ENCODE data around the gene THOP1. TPM values are rescaled to one million over a fixed set of nuclear protein-coding genes. Genes with fewer than 3 reads are reported as not detected.

Gene THOP1
- total and polyA plus RNA-seq, 7 donors, result 23.2 to 97.0 (median 39.8) TPM

DNA sequence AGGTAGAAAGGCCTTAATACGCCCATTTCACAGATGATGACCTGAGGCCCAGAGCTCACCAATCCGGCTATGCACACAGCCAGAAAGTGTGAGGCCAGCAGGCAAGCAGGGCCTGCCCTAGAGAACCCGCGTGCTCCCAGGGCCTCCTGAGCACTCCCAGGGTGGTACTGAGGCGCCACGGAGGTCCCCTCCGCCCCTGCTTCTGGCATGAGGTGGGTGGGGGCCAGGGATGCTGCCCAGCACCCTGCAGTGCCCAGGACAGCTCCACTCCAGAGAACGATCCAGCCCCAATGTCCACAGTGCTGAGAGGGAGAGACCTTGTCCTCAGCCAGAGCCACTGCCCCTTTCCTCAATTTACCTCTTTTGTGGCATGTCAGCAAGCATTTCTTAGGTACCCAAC lies 16.1 kb upstream of the THOP1 start:
- 96 to 97% methylated on average over 8 of the region's 8 CpGs for WGBS, 2 donors
- no peak for TF ChIP-seq POLR2AphosphoS5 (IDR thresholded peaks at IDR 0.05)
- TF ChIP-seq CTCF (IDR thresholded peaks at IDR 0.05), result no peak
- TF ChIP-seq POLR2A (IDR thresholded peaks at IDR 0.05), result no peak
- TF ChIP-seq EP300 (IDR thresholded peaks at IDR 0.05), result no peak
- peaks cover 0 to 42% (median 37%) of the 10 kb centered on the region in 4 donors for H3K4me1 ChIP-seq
- no peak overlapping the region for H3K4me3 ChIP-seq
- H3K36me3 ChIP-seq, result peaks cover 28 to 46% (median 35%) of the 10 kb centered on the region in 4 donors
- intact Hi-C loops (cut with DNase I), result no loop called here
- DNase-seq, result no peak
- H3K9me3 ChIP-seq, result no peaks in the 10 kb centered on the region
- no peaks in the 10 kb centered on the region for H3K27me3 ChIP-seq
- H3K27ac ChIP-seq, result peak overlapping the region in 3 of 4 donors; percentile 14 to 76 (median 76)

DNA sequence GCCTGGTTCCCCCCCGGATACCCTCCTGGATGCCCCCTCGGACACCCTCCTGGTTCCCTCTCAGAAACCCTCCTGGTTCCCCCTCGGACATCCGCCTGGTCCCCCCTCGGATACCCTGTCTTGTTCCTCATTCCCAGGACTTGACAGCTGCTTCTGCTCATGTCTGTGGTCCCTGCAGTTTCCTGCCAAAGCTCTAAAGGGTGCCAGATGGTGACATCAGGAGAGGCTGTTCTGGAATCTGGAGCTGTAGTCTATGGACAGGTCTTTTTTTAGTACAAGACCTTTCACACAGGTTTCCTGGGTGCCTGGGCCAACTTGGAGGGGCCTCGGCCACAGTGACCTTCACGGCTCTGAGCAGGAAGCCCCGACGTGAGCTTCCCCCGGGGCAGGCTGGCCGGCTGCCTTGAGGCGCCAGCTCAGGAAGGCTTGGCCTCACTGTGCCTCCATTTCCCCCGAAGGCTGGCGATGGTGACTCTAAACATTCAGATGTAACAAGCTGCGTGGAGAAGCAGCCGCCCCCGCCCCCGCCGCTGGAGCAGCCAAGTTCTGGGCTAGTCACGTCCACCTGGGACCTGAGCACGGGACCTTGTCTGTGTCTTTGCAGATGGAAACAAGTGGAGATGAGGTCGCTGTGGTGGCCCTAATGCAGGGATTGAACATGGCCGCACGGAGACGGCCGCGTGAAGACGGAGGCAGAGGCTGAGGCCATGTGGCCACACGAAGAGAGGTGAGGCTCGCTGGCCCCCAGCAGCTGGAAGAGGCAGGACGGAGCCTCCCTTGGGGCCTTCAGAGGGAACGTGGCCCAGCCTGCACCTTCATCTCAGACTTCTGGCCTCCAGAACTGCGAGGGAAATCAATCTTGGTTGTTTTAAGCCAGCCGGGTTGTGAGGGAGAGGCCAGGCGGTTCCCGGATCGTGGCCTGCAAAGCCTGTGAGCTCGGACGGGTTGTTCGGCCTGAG lies 15.0 kb upstream of the THOP1 start:
- peaks cover 0 to 53% (median 46%) of the 10 kb centered on the region in 4 donors for H3K4me1 ChIP-seq
- peak overlapping the region; percentile 60 to 76 (median 75) for H3K27ac ChIP-seq
- TF ChIP-seq EP300 (IDR thresholded peaks at IDR 0.05) (no peak), CTCF (IDR thresholded peaks at IDR 0.05) (no peak), POLR2AphosphoS5 (IDR thresholded peaks at IDR 0.05) (peak in 3 of 4 donors; percentile 32 to 59 (median 46)), POLR2A (IDR thresholded peaks at IDR 0.05) (no peak)
- DNase-seq, result peak; percentile 88
- peaks cover 19 to 35% (median 24%) of the 10 kb centered on the region in 4 donors for H3K36me3 ChIP-seq
- no peaks in the 10 kb centered on the region for H3K9me3 ChIP-seq
- H3K4me3 ChIP-seq, result no peak overlapping the region
- 73 to 88% methylated on average over 40 of the region's 40 CpGs for WGBS, 2 donors
- no peaks in the 10 kb centered on the region for H3K27me3 ChIP-seq
- intact Hi-C loops (cut with DNase I), result no loop called here

DNA sequence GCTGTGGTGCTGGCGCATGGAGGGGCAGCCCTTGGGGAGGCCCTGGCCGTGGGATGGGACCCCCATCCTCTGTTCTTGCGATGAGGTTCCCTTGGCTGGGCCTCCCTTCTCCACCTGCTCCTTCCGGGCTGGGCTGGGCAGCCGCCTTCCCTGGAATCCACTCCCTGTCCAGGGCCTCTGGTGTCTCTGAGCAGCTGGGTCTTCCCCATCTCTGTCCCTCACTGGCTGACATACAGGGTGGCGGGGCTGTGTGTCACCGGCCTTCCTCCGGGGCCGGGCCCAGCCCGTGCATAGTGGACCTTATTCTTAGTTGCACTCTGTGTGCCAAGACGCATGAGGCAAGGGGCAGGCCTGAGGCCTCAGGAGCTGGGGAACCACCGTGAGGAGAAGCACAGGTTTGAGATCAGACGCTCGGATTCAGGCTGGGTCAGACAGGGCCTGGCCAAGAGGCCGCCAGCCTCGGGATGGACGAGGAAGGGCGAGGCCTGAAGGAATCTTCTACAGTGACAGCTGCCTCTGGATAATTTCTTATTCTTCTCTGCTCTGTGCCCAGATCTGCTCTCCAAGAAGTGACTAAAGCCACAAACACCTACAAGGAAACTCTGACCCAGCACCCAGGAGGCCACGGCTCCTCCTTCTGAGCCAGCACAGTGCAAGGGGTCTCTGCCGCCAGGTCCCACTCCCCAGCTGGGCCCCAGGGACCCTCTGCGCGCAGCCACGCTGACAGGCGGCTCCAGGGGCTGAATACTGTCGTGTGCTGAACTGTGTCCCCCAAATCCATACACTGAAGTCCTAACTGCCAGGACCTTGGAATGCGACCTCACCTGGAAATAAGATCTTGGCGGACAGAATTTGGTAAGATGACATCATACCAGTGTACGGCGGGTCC lies 13.3 kb upstream of the THOP1 start:
- Histone ChIP-seq H3K4me1 (peaks cover 0 to 54% (median 48%) of the 10 kb centered on the region in 4 donors), H3K4me3 (no peak overlapping the region), H3K36me3 (peaks cover 3 to 18% (median 8%) of the 10 kb centered on the region in 4 donors), H3K27me3 (no peaks in the 10 kb centered on the region), H3K9me3 (no peaks in the 10 kb centered on the region), H3K27ac (peak overlapping the region; percentile 60 to 76 (median 75))
- TF ChIP-seq POLR2A (IDR thresholded peaks at IDR 0.05) (no peak), POLR2AphosphoS5 (IDR thresholded peaks at IDR 0.05) (no peak), EP300 (IDR thresholded peaks at IDR 0.05) (no peak), CTCF (IDR thresholded peaks at IDR 0.05) (no peak)
- intact Hi-C loops (cut with DNase I), result no loop called here
- DNase-seq, result no peak
- WGBS, 2 donors, result 88% methylated on average over 29 of the region's 29 CpGs

DNA sequence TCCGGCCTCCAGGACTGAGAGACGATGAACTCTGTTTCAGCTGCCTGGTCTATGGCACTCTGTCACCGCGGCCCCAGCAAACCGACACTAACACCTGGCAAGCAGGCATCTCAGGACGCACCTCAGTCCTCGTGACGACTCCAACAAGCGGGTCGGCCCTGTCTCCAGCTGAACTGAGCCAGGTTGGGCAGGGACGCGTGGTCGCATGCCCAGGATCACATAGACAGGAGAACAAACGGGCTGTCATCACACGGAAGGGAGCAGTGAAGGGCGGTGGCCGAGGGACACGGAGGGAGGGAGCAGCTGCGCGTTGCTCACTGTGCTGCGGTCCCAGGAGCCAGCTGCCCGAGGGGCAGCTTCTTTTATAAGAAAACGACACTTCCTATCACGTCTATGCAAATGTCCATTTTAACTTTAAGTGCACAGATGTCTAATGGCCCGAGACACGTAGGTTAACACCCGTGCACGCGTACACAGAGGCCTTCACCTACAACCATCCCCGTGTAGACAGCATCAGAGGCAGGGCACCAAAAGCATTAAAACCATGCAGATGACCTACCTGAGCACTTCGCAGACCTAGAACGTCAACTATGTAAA lies 11.1 kb upstream of the THOP1 start:
- no peak for DNase-seq
- Histone ChIP-seq H3K9me3 (no peaks in the 10 kb centered on the region), H3K27ac (peak overlapping the region in 1 of 4 donors; percentile 70), H3K36me3 (no peaks in the 10 kb centered on the region), H3K27me3 (no peaks in the 10 kb centered on the region), H3K4me1 (peaks cover 0 to 60% (median 50%) of the 10 kb centered on the region in 4 donors), H3K4me3 (no peak overlapping the region)
- WGBS, 2 donors, result 92% methylated on average over 32 of the region's 32 CpGs
- intact Hi-C loops (cut with DNase I), result no loop called here
- no peak for TF ChIP-seq POLR2A (IDR thresholded peaks at IDR 0.05)
- TF ChIP-seq EP300 (IDR thresholded peaks at IDR 0.05), result no peak
- no peak for TF ChIP-seq POLR2AphosphoS5 (IDR thresholded peaks at IDR 0.05)
- no peak for TF ChIP-seq CTCF (IDR thresholded peaks at IDR 0.05)
